GM12878 (cell line): Measurements from ENCODE around the gene TNFAIP8L1. TPM values are rescaled to one million over a fixed set of nuclear protein-coding genes. Genes with fewer than 3 reads are reported as not detected.

Experiments
- ELK1 ChIP-seq: IDR thresholded peaks from 2 replicates; pipeline ENCODE4 v1.6.1; 2012; ENCODE audit warnings: low read depth, low read length, improper control_type of control experiment
- GABPA ChIP-seq: IDR thresholded peaks from 2 replicates; pipeline ENCODE4 v1.6.1; 2014; ENCODE audit warnings: antibody characterized with exemption, low read depth, mild to moderate bottlenecking, inconsistent platforms
- HSF1 ChIP-seq: fragments of 150-350 bp; IDR thresholded peaks from 2 replicates; pipeline ENCODE4 v1.6.1; 2014; ENCODE audit warnings: mild to moderate bottlenecking, low read depth, low read length
- KLF5 ChIP-seq: fragments of 450-650 bp; IDR thresholded peaks from 2 replicates; pipeline ENCODE4 v1.6.1; 2014; ENCODE audit warnings: mild to moderate bottlenecking; ENCODE audit not compliant: partially characterized antibody
- NKRF ChIP-seq: fragments of 450-650 bp; conservative IDR thresholded peaks from 2 replicates; pipeline ENCODE4 v1.6.1; 2017; ENCODE audit warnings: mild to moderate bottlenecking, moderate library complexity
- POU2F2 ChIP-seq: IDR thresholded peaks from 3 replicates; pipeline ENCODE4 v1.6.1; 2011; ENCODE audit warnings: low read depth, mild to moderate bottlenecking, low read length, borderline replicate concordance
- RBBP5 ChIP-seq: fragments of 200-600 bp; sonication (generic); conservative IDR thresholded peaks from 2 replicates; pipeline ENCODE4 v1.6.1; 2016
- RUNX3 ChIP-seq: IDR thresholded peaks from 2 replicates; pipeline ENCODE4 v1.6.1; 2012; ENCODE audit warnings: low read length, inconsistent platforms
- SREBF1 ChIP-seq: IDR thresholded peaks from 2 replicates; pipeline ENCODE4 v1.6.1; 2012; ENCODE audit warnings: mild to moderate bottlenecking, low read length
- SREBF2 ChIP-seq: IDR thresholded peaks from 2 replicates; pipeline ENCODE4 v1.6.1; 2012; ENCODE audit warnings: mild to moderate bottlenecking, low read length
- SUPT20H ChIP-seq: IDR thresholded peaks from 2 replicates; pipeline ENCODE4 v1.6.1; 2011; ENCODE audit warnings: low read depth, mild to moderate bottlenecking, low read length, moderate library complexity, borderline replicate concordance; ENCODE audit not compliant: control insufficient read depth
- polyA plus RNA-seq, 11 experiments: library from polyadenylated mRNA; depleted of rRNA in 4 of 11; unstranded in 6 of 11; stranded (reverse) in 5 of 11; fragments of >200 nt; fragmentation: Nextera tagmentation in 4 of 11; fragmentation: Illumina TruSeq in 1 of 11; extraction: Ambion mirVana in 4 of 11; extraction: Trizol in 1 of 11; gene quantifications; 1 replicate in 1 of 11; 2 replicates in 10 of 11; pipeline versions ENCODE4 v1.2.1 to v1.2.3, GENCODE V29; 2011 to 2016; ENCODE audit warnings: inconsistent platforms in 2 of 11, missing spikeins in 2 of 11, low read depth in 1 of 11
- total RNA-seq, 4 experiments: library from RNA; depleted of rRNA in 3 of 4; stranded (reverse); fragments of >200 nt in 3 of 4; fragmentation: Illumina TruSeq in 1 of 4; extraction: Trizol in 1 of 4; gene quantifications; 2 replicates each; pipeline versions ENCODE4 v1.2.1 to v1.2.3, GENCODE V29; 2013 to 2021

The TNFAIP8L1 gene
- total and polyA plus RNA-seq, 10 of the 15 experiments (the other 5 are each of a cell fraction or from before 2014, with no cell fraction given), result 0.93 to 12.7 (median 8.6) TPM

- no peak for TF ChIP-seq NKRF
- no peak for TF ChIP-seq SUPT20H
- TF ChIP-seq RUNX3, result no peak
- TF ChIP-seq GABPA, result no peak
- TF ChIP-seq KLF5, result no peak
- no peak for TF ChIP-seq HSF1
- no peak for TF ChIP-seq SREBF1
- TF ChIP-seq POU2F2, result no peak
- no peak for TF ChIP-seq SREBF2
- TF ChIP-seq ELK1, result no peak
- TF ChIP-seq RBBP5, result no peak
- TF ChIP-seq, all 136 proteins: peak for 0
Measured at GRCh38 chr19:4700693-4700970, 61.3 kb downstream of the TNFAIP8L1 start (continued).
